DND-41 (cell line): ENCODE data around the gene SIL1.
A peak's percentile ranks its signal among the peaks of the same experiment; 100 is the strongest.

ENCODE experiments used
- ATAC-seq: fragments of 200-7000 bp; cut with Tn5 transposase; 3 replicates; pipeline ENCODE4 v1.9.1; 2021; ENCODE audit warnings: low read depth; ENCODE audit not compliant: insufficient read depth
- DNase-seq: peaks from one replicate; pipeline ENCODE4 v3.0.0-alpha.2; 2020
- H2AFZ ChIP-seq: 2 replicates; pipeline ENCODE4 v1.6.0; 2012; ENCODE audit warnings: low read depth, low read length
- H3K27ac ChIP-seq: 2 replicates; pipeline ENCODE4 v1.5.1; 2012; ENCODE audit warnings: low read length, inconsistent platforms
- H3K27me3 ChIP-seq: fragments of 200-600 bp; sonication (generic); 2 replicates; pipeline ENCODE4 v1.6.0; 2012; ENCODE audit warnings: low read length, mild to moderate bottlenecking, inconsistent platforms; ENCODE audit not compliant: insufficient read depth, poor library complexity
- H3K36me3 ChIP-seq: 2 replicates; pipeline ENCODE4 v1.5.1; 2012; ENCODE audit warnings: low read length, inconsistent platforms; ENCODE audit not compliant: insufficient read depth
- H3K4me1 ChIP-seq: 2 replicates; pipeline ENCODE4 v1.5.1; 2012; ENCODE audit warnings: mild to moderate bottlenecking, low read length; ENCODE audit not compliant: insufficient read depth
- H3K4me2 ChIP-seq: 2 replicates; pipeline ENCODE4 v1.6.0; 2012; ENCODE audit warnings: mild to moderate bottlenecking, moderate library complexity, low read length, inconsistent platforms; ENCODE audit not compliant: insufficient read depth
- H3K4me3 ChIP-seq, 2 experiments: fragments of 200-600 bp in 1 of 2; shearing (Covaris generic) in 1 of 2; 2 replicates each; pipeline ENCODE4 v1.5.1; 2012 to 2016; ENCODE audit warnings: inconsistent platforms in 2 of 2, low read length in 2 of 2, mild to moderate bottlenecking in 2 of 2, low read depth in 1 of 2, moderate library complexity in 1 of 2
- H3K79me2 ChIP-seq: 2 replicates; pipeline ENCODE4 v1.6.0; 2012; ENCODE audit warnings: low read length, inconsistent platforms; ENCODE audit not compliant: insufficient read depth
- H3K9ac ChIP-seq: 2 replicates; pipeline ENCODE4 v1.6.0; 2012; ENCODE audit warnings: low read depth, mild to moderate bottlenecking, inconsistent platforms, low read length, moderate library complexity
- H3K9me3 ChIP-seq: 2 replicates; pipeline ENCODE4 v1.5.1; 2012; ENCODE audit warnings: low read length, moderate library complexity, mild to moderate bottlenecking, inconsistent platforms; ENCODE audit not compliant: insufficient read depth, severe bottlenecking
- H4K20me1 ChIP-seq: 2 replicates; pipeline ENCODE4 v1.6.0; 2012; ENCODE audit warnings: low read length; ENCODE audit not compliant: insufficient read depth
- EZH2 ChIP-seq: IDR thresholded peaks from 3 replicates; pipeline ENCODE4 v1.6.1; 2012; ENCODE audit warnings: borderline replicate concordance, low read depth, mild to moderate bottlenecking, moderate library complexity, low read length, inconsistent platforms; ENCODE audit not compliant: severe bottlenecking
- TF ChIP-seq, protein P1 (sequence below): IDR thresholded peaks from 2 replicates; pipeline ENCODE4 v1.5.1; 2012; ENCODE audit warnings: borderline replicate concordance, low read length, moderate library complexity, mild to moderate bottlenecking; ENCODE audit not compliant: poor library complexity, severe bottlenecking; ENCODE audit errors: extremely low read depth

SIL1 gene

DNA sequence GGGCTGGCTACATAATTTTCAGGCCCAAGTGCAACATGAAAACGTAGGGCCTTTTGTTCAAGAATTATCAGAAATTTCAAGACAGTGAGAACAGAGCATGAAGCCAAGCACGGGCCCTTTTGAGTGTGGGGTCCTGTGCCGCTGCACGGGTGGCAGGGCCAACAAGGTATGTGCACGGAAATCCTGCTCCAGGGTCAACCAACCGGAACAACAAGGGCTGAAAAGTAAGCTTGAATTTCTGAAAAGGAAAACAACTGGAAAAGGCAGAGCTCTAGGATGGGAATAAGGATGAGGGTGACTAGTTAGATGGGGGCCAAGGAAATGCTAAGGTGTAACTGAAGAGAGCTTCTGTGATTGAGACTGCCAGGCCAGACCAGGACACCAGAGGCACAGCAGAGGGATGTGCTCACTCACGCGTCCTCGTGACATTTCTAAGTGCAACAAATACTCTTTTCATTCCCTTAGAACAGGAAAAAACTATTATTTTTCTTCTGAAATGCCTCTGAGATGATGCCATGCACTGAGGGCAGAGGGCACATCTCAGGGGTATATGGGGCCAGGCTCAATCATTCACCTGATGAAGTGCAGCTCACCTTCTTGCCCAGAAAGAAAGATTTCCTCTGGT lies 242.4 kb downstream of the SIL1 start:
- DNase-seq (no peak), ATAC-seq (no peak)
- Histone ChIP-seq H3K79me2 (no peaks in the 10 kb centered on the region), H3K4me2 (no peak overlapping the region), H3K27ac (no peak overlapping the region), H2AFZ (no peak overlapping the region), H3K4me3 (no peak overlapping the region), H4K20me1 (no peaks in the 10 kb centered on the region), H3K9me3 (no peaks in the 10 kb centered on the region), H3K9ac (no peak overlapping the region), H3K4me1 (peaks cover 28% of the 10 kb centered on the region), H3K27me3 (no peaks in the 10 kb centered on the region), H3K36me3 (0 out of 2 replicates have a peak, but pooled peaks cover 3% of the 10 kb centered on the region)
- no peak for TF ChIP-seq EZH2
- TF ChIP-seq, protein P1, sequence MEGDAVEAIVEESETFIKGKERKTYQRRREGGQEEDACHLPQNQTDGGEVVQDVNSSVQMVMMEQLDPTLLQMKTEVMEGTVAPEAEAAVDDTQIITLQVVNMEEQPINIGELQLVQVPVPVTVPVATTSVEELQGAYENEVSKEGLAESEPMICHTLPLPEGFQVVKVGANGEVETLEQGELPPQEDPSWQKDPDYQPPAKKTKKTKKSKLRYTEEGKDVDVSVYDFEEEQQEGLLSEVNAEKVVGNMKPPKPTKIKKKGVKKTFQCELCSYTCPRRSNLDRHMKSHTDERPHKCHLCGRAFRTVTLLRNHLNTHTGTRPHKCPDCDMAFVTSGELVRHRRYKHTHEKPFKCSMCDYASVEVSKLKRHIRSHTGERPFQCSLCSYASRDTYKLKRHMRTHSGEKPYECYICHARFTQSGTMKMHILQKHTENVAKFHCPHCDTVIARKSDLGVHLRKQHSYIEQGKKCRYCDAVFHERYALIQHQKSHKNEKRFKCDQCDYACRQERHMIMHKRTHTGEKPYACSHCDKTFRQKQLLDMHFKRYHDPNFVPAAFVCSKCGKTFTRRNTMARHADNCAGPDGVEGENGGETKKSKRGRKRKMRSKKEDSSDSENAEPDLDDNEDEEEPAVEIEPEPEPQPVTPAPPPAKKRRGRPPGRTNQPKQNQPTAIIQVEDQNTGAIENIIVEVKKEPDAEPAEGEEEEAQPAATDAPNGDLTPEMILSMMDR = no peak

DNA sequence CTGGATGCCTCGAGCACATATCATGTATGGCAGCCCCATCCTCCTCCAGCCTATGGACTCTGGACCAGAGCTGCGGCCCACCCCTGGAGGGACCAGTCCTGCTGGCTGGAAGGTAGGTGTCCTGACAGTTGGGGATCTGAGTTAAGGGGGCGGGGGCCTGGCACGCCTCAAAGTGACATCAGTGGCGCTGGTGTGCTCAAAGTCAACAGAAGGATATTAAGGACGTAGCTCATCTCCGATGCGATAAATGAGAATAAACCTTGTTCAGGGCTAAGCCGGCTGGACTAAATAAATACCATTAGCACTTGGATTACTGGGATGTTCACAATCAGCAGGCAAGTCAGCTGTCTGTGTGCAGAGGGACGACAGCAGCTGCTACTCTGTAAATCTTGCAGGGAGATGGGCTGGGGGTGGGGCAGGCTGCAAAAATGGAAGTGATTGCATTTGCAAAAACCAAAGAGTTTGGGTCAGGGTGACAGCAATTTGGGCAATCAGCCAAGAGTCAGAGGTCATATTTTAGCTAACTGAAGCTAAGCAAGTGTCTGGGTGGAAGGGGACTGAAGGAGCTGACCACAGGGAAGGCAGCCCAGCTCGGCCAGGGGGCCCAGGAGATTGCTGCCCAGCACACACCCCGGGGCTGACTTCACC lies 243.0 kb downstream of the SIL1 start:
- ATAC-seq = no peak
- no peak overlapping the region for H3K4me3 ChIP-seq
- 0 out of 2 replicates have a peak, but pooled peaks cover 4% of the 10 kb centered on the region for H3K36me3 ChIP-seq
- H3K27me3 ChIP-seq = no peaks in the 10 kb centered on the region
- no peaks in the 10 kb centered on the region for H4K20me1 ChIP-seq
- H3K4me2 ChIP-seq = no peak overlapping the region
- TF ChIP-seq, protein P1 = no peak
- H2AFZ ChIP-seq = no peak overlapping the region
- peaks cover 28% of the 10 kb centered on the region for H3K4me1 ChIP-seq
- no peaks in the 10 kb centered on the region for H3K9me3 ChIP-seq
- no peak for DNase-seq
- peak overlapping the region; percentile 75; the same call in 1 of the 2 replicates for H3K27ac ChIP-seq
- no peaks in the 10 kb centered on the region for H3K79me2 ChIP-seq
- no peak overlapping the region for H3K9ac ChIP-seq

DNA sequence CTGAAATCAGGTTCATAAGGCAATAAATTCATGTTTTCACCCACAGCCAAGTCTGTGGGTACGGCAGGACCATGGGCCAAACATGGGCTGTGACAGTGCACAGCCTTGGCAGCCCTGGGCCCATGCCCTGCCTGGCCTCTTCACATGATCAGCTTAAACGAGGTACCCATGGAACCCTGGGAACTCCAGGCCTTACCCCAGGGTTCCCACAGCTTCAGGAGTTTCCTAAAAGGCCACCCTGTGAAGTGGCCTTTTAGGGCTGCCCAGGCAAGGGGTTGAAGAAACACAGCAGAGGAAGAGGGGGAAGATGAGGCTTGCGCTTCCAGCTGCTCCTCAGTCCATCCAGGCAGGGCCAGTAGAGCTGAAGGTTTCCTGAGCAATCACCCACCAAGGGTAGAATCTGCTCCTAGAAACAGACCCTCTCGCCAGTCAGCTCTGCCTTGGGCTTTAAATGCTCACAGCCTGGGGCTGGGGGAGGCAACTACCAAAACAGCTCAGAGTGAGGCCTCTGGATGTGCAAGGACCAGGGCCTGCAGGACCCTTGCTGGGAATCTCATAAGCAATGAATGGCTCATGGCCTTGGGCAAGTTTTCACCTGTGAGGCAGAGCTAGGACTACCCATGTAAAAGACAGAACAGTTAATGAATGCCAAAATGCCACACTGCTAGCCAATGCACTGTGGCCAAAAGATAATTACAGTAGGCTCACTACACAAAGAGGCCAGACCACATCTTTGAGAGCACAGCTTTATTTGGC lies 243.7 kb downstream of the SIL1 start:
- DNase-seq (no peak), ATAC-seq (no peak)
- TF ChIP-seq, protein P1 = no peak
- TF ChIP-seq EZH2 = no peak
- no peaks in the 10 kb centered on the region for H3K9me3 ChIP-seq
- H3K4me1 ChIP-seq = peaks cover 28% of the 10 kb centered on the region
- peak overlapping the region; percentile 58 for H3K4me2 ChIP-seq
- H2AFZ ChIP-seq = no peak overlapping the region
- H3K36me3 ChIP-seq = 0 out of 2 replicates have a peak, but pooled peaks cover 4% of the 10 kb centered on the region
- no peaks in the 10 kb centered on the region for H3K79me2 ChIP-seq
- no peaks in the 10 kb centered on the region for H3K27me3 ChIP-seq
- H4K20me1 ChIP-seq = no peaks in the 10 kb centered on the region
- peak overlapping the region; percentile 45 for H3K9ac ChIP-seq
- H3K27ac ChIP-seq = peak overlapping the region; percentile 75
- H3K4me3 ChIP-seq = peak overlapping the region in 1 of 2 experiments; percentile 39; a peak in 1 of 4 replicates
